ENCODE results near the gene SNX13.

SNX13 gene

GRCh38 chr7:17940302-17940883 lies at the start of gene SNX13:
Gene SNX13, minus strand, starts transcription at chr7:17940494. Its CDS starts 199 bp downstream, at chr7:17940295.
- peak; percentile 69 to 86 (median 78) for DNase-seq

- no peak for DNase-seq
These were observed 49.3 kb upstream of the SNX13 start for GRCh38 chr7:17989546-17989945.

- no peak for DNase-seq
These were observed 48.6 kb upstream of the SNX13 start for GRCh38 chr7:17988858-17989257.

- DNase-seq: no peak
These were observed 47.8 kb upstream of the SNX13 start for GRCh38 chr7:17988141-17988540.

- DNase-seq: no peak
These were observed 46.6 kb upstream of the SNX13 start for GRCh38 chr7:17986851-17987250.

- no peak for DNase-seq
These were observed 45.4 kb upstream of the SNX13 start for GRCh38 chr7:17985473-17986239.

GRCh38 chr7:17984288-17984687 lies 44.0 kb upstream of the SNX13 start:
- DNase-seq: no peak

- no peak for DNase-seq
These were observed 43.1 kb upstream of the SNX13 start for GRCh38 chr7:17983221-17984062.

- DNase-seq: no peak
These were observed 36.7 kb upstream of the SNX13 start for GRCh38 chr7:17976952-17977351.

- no peak for DNase-seq
These were observed 31.1 kb upstream of the SNX13 start for GRCh38 chr7:17971411-17971810.

- DNase-seq: no peak
These were observed 28.8 kb upstream of the SNX13 start for GRCh38 chr7:17968791-17969715.

- no peak for DNase-seq
These were observed 26.4 kb upstream of the SNX13 start for GRCh38 chr7:17966706-17967105.

- no peak for DNase-seq
These were observed 25.3 kb upstream of the SNX13 start for GRCh38 chr7:17965603-17966002.

- DNase-seq: no peak
These were observed 23.0 kb upstream of the SNX13 start for GRCh38 chr7:17963281-17963680.

GRCh38 chr7:17962652-17963051 lies 22.4 kb upstream of the SNX13 start:
- DNase-seq: no peak

- no peak for DNase-seq
These were observed 17.6 kb upstream of the SNX13 start for GRCh38 chr7:17957871-17958270.

GRCh38 chr7:17952387-17952786 lies 12.1 kb upstream of the SNX13 start:
- DNase-seq: no peak

- no peak for DNase-seq
These were observed 11.5 kb upstream of the SNX13 start for GRCh38 chr7:17951742-17952254.

GRCh38 chr7:17948526-17949238 lies 8.4 kb upstream of the SNX13 start:
- DNase-seq: no peak

GRCh38 chr7:17947620-17948019 lies 7.3 kb upstream of the SNX13 start:
- DNase-seq: no peak

GRCh38 chr7:17946591-17946990 lies 6.3 kb upstream of the SNX13 start:
- no peak for DNase-seq

GRCh38 chr7:17944720-17945119 lies 4.4 kb upstream of the SNX13 start:
- no peak for DNase-seq

Data from activated naive CD4-positive, alpha-beta T cell (primary cell).